Neural cell (in vitro differentiated cells): Measurements from ENCODE around the gene IQGAP1. TPM values are rescaled to one million over a fixed set of nuclear protein-coding genes. Genes with fewer than 3 reads are reported as not detected.

Experiments
- H2AFZ ChIP-seq: fragments of 200-600, 300-800 bp; sonication (generic), shearing (Covaris generic); 2 replicates; pipeline ENCODE4 v1.6.0; 2014; ENCODE audit warnings: low read depth, mild to moderate bottlenecking, antibody characterized with exemption, low read length, moderate library complexity
- H3F3A ChIP-seq: fragments of 200-600 bp; shearing (Covaris generic); 2 replicates; pipeline ENCODE4 v1.6.1; 2016; ENCODE audit warnings: mild to moderate bottlenecking, moderate library complexity, mixed read lengths, antibody characterized with exemption, low read length; ENCODE audit not compliant: insufficient read depth, poor library complexity, severe bottlenecking
- H3K27ac ChIP-seq: fragments of 200-600, 300-800 bp; sonication (generic), shearing (Covaris generic); 2 replicates; pipeline ENCODE4 v1.5.1; 2014; ENCODE audit warnings: mild to moderate bottlenecking, low read length, moderate library complexity
- H3K27me3 ChIP-seq: fragments of 300-800, 200-600 bp; sonication (generic), shearing (Covaris generic); 2 replicates; pipeline ENCODE4 v1.6.0; 2014; ENCODE audit warnings: mild to moderate bottlenecking, low read depth, low read length, moderate library complexity; ENCODE audit not compliant: insufficient read depth
- H3K36me3 ChIP-seq: fragments of 300-800, 200-600 bp; sonication (generic), shearing (Covaris generic); 2 replicates; pipeline ENCODE4 v1.5.1; 2014; ENCODE audit warnings: mild to moderate bottlenecking, antibody characterized with exemption, low read length, moderate library complexity; ENCODE audit not compliant: insufficient read depth
- H3K4me2 ChIP-seq: fragments of 300-800, 200-600 bp; sonication (generic), shearing (Covaris generic); 2 replicates; pipeline ENCODE4 v1.6.0; 2014; ENCODE audit warnings: mild to moderate bottlenecking, low read length
- H3K4me3 ChIP-seq: fragments of 300-800, 200-600 bp; sonication (generic), shearing (Covaris generic); 2 replicates; pipeline ENCODE4 v1.5.1; 2014; ENCODE audit warnings: mild to moderate bottlenecking, low read length, moderate library complexity
- H3K79me2 ChIP-seq: fragments of 200-600 bp; shearing (Covaris generic); replicated peaks from 2 replicates; pipeline ENCODE4 v1.6.0; 2014; ENCODE audit warnings: mild to moderate bottlenecking, low read length, moderate library complexity; ENCODE audit not compliant: insufficient read depth
- H3K9ac ChIP-seq: fragments of 300-800, 200-600 bp; sonication (generic), shearing (Covaris generic); 2 replicates; pipeline ENCODE4 v1.6.1; 2016; ENCODE audit warnings: mild to moderate bottlenecking, low read length, mixed read lengths
- H3K9me2 ChIP-seq: fragments of 200-600 bp; shearing (Covaris generic); 2 replicates; pipeline ENCODE4 v1.6.1; 2016; ENCODE audit warnings: mild to moderate bottlenecking, low read length, mixed read lengths; ENCODE audit not compliant: insufficient read depth
- H3K9me3 ChIP-seq: fragments of 200-600, 300-800 bp; sonication (generic), shearing (Covaris generic); 2 replicates; pipeline ENCODE4 v1.6.1; 2016; ENCODE audit warnings: mild to moderate bottlenecking, mixed run types, low read length, moderate library complexity, mixed read lengths
- H4K20me1 ChIP-seq: fragments of 200-600 bp; shearing (Covaris generic); 2 replicates; pipeline ENCODE4 v1.6.1; 2016; ENCODE audit warnings: mild to moderate bottlenecking, mixed run types; ENCODE audit not compliant: insufficient read depth
- EP300 ChIP-seq: fragments of 450-650 bp; conservative IDR thresholded peaks from 2 replicates; pipeline ENCODE4 v1.6.1; 2014; ENCODE audit warnings: antibody characterized with exemption, mild to moderate bottlenecking, moderate library complexity; ENCODE audit not compliant: poor library complexity, severe bottlenecking
- EZH2 ChIP-seq: fragments of 200-600, 300-800 bp; shearing (Covaris generic), sonication (generic); IDR thresholded peaks from 2 replicates; pipeline ENCODE4 v1.6.1; 2014; ENCODE audit warnings: antibody characterized with exemption, low read length, borderline replicate concordance, mild to moderate bottlenecking; ENCODE audit not compliant: insufficient read depth, poor library complexity, severe bottlenecking
- MXI1 ChIP-seq: fragments of 450-650 bp; conservative IDR thresholded peaks from 2 replicates; pipeline ENCODE4 v1.6.1; 2014; ENCODE audit warnings: antibody characterized with exemption, mild to moderate bottlenecking; ENCODE audit not compliant: poor library complexity, severe bottlenecking
- POLR2AphosphoS5 ChIP-seq: IDR thresholded peaks from 2 replicates; pipeline ENCODE4 v1.6.1; 2012
- RAD21 ChIP-seq: fragments of 450-650 bp; conservative IDR thresholded peaks from 2 replicates; pipeline ENCODE4 v1.6.1; 2014; ENCODE audit warnings: antibody characterized with exemption, mild to moderate bottlenecking, moderate library complexity
- REST ChIP-seq: IDR thresholded peaks from 2 replicates; pipeline ENCODE4 v1.6.1; 2012; ENCODE audit warnings: borderline replicate concordance
- SMC3 ChIP-seq: fragments of 450-650 bp; conservative IDR thresholded peaks from 2 replicates; pipeline ENCODE4 v1.6.1; 2014; ENCODE audit warnings: antibody characterized with exemption, mild to moderate bottlenecking, moderate library complexity; ENCODE audit not compliant: poor library complexity
- TAF1 ChIP-seq: IDR thresholded peaks from 2 replicates; pipeline ENCODE4 v1.6.1; 2012; ENCODE audit warnings: low read depth
- polyA plus RNA-seq: library from polyadenylated mRNA; depleted of rRNA; stranded (reverse); fragments of >200 nt; gene quantifications from 2 replicates; pipeline ENCODE4 v1.2.3, GENCODE V29; 2014
- TF ChIP-seq, protein P1 (sequence below): fragments of 450-650 bp; IDR thresholded peaks from 2 replicates; pipeline ENCODE4 v1.5.1; 2014; ENCODE audit warnings: antibody characterized with exemption, mild to moderate bottlenecking, moderate library complexity; ENCODE audit not compliant: poor library complexity, severe bottlenecking

The IQGAP1 gene
- polyA plus RNA-seq, 1 donor from 2014 or later = 16.6 TPM

- H3K27me3 ChIP-seq = no peaks in the 10 kb centered on the region
- no peaks in the 10 kb centered on the region for H3K79me2 ChIP-seq
- no peak overlapping the region for H3K4me3 ChIP-seq
- no peaks in the 10 kb centered on the region for H3F3A ChIP-seq
- H3K36me3 ChIP-seq = peaks cover 6% of the 10 kb centered on the region
- no peaks in the 10 kb centered on the region for H3K9me3 ChIP-seq
- no peak overlapping the region for H3K4me2 ChIP-seq
- no peaks in the 10 kb centered on the region for H3K9me2 ChIP-seq
- TF ChIP-seq REST = no peak
- TF ChIP-seq TAF1 = no peak
- no peak for TF ChIP-seq POLR2AphosphoS5
- TF ChIP-seq MXI1 = no peak
- TF ChIP-seq SMC3 = no peak
- TF ChIP-seq, protein P1, sequence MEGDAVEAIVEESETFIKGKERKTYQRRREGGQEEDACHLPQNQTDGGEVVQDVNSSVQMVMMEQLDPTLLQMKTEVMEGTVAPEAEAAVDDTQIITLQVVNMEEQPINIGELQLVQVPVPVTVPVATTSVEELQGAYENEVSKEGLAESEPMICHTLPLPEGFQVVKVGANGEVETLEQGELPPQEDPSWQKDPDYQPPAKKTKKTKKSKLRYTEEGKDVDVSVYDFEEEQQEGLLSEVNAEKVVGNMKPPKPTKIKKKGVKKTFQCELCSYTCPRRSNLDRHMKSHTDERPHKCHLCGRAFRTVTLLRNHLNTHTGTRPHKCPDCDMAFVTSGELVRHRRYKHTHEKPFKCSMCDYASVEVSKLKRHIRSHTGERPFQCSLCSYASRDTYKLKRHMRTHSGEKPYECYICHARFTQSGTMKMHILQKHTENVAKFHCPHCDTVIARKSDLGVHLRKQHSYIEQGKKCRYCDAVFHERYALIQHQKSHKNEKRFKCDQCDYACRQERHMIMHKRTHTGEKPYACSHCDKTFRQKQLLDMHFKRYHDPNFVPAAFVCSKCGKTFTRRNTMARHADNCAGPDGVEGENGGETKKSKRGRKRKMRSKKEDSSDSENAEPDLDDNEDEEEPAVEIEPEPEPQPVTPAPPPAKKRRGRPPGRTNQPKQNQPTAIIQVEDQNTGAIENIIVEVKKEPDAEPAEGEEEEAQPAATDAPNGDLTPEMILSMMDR = no peak
- TF ChIP-seq EZH2 = no peak
- no peak for TF ChIP-seq RAD21
- TF ChIP-seq EP300 = no peak
- H3K9ac ChIP-seq = no peak overlapping the region
- H3K27ac ChIP-seq = no peak overlapping the region
- H4K20me1 ChIP-seq = no peaks in the 10 kb centered on the region
- H2AFZ ChIP-seq = no peak overlapping the region
Measured at GRCh38 chr15:90496791-90497190, 108.7 kb downstream of the IQGAP1 start.

GRCh38 chr15:90497376-90497775 is 109.3 kb downstream of the IQGAP1 start:
- no peaks in the 10 kb centered on the region for H3K27me3 ChIP-seq
- no peak overlapping the region for H2AFZ ChIP-seq
- H3F3A ChIP-seq = no peaks in the 10 kb centered on the region
- H3K4me3 ChIP-seq = no peak overlapping the region
- H3K9me2 ChIP-seq = no peaks in the 10 kb centered on the region
- no peaks in the 10 kb centered on the region for H3K79me2 ChIP-seq
- H3K4me2 ChIP-seq = no peak overlapping the region
- TF ChIP-seq SMC3 (no peak), POLR2AphosphoS5 (no peak), REST (no peak), EZH2 (no peak), RAD21 (no peak), TAF1 (no peak), EP300 (no peak), MXI1 (no peak)
- TF ChIP-seq, protein P1 = no peak
- H4K20me1 ChIP-seq = no peaks in the 10 kb centered on the region
- H3K27ac ChIP-seq = no peak overlapping the region
- peaks cover 6% of the 10 kb centered on the region for H3K36me3 ChIP-seq
- H3K9ac ChIP-seq = no peak overlapping the region
- no peaks in the 10 kb centered on the region for H3K9me3 ChIP-seq
